NOMO-1 (cell line): ENCODE results near the gene HOXB7.

ENCODE experiments used
- DNase-seq, 2 experiments: peaks; one replicate each; lab custom pipeline; 2025; ENCODE audit not compliant: unreplicated experiment in 2 of 2; lab: John Stamatoyannopoulos, UW

HOXB7 gene

GRCh38 chr17:48624544-48625494 is 14.0 kb upstream of the HOXB7 start:
- no peak for DNase-seq

DNA sequence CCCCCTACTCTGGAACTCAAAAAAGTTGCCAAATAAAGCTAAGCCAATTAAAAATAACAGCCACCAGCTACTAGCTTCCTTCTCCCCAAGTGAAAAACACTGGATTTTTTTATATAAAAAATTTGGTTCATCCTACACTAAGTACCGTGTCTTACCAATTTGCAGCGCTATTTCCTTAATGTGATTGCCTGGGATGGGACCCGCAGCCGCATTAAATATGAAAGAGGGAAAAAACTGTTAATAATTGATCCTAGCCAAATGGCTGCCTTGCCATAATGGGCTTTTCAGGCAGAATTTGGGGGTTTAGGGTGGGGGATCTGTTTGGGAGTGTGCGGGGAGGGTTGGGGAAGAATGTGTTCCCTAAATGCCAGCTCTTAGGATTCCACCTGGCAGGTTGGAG is 13.3 kb upstream of the HOXB7 start:
- no peak for DNase-seq

DNA sequence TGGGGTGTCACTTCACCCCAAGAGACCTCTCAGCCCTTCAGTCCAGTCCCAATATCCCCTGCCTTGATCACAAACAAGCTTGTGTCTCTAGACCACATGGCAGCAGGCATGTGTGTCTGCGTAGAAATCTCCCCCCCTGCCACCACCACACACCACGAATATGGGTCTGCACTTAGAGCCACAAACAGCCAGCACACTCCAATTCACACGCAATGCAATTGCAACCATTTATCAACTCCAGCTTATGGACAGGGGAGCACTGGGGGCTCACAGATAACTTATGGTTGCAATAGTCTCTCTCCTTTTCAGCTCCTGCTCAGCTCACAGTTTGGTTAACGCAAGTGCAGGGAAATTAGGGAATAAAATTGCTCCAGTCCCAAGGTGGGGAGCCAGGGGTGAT is 12.8 kb upstream of the HOXB7 start:
- DNase-seq, result no peak

DNA sequence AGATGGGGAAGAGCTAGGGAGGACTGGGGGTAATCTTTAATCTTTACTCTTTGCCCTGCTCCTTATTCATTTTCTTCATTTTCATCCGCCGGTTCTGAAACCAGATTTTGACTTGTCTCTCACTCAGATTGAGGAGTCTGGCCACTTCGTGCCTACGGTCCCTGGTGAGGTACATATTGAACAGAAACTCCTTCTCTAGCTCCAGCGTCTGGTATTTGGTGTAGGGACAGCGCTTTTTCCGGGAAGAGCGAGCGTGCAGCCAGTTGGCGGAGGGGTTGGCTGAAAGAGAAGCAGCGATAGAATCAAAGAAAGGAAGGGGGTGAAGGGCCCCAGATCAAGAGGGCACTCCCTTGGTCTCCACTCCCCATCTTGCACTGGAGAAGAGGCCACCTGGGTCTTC is 12.0 kb upstream of the HOXB7 start:
- no peak for DNase-seq

GRCh38 chr17:48621410-48622392 is 10.9 kb upstream of the HOXB7 start:
- DNase-seq, result no peak

DNA sequence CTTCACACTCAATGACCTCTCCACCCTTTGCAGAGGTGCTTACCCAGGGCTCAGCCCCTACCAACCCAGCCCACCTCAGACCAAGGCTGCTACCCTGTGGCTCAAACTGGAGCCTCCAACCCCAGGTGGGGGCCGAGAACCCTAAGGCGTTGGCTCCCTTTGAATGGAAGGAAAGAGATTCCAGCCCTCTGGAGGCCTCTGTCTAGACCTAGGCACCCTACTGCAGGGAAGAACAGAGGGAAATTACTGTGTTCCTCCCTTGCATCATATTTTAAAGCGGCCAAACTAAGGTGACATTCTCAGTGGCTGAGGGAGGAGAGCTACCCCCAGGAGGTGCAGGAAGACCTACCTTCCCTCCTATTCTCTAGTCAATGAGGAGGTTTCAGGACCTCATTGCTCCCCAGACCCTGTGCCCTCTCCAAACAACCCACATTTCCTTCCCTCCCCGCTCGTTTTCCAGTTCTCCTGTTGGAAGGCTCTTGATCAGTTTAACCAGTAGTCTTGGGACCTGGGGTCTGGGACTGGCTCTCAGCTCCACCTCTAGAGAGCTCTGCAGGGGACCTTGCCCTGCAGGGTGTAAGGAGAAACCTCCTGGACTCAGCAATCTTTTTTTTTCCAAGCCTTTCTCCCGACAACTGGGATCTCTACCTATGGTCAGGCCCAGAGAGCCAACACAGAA is 9.8 kb upstream of the HOXB7 start:
- no peak for DNase-seq

GRCh38 chr17:48619826-48620449 is 9.1 kb upstream of the HOXB7 start:
- no peak for DNase-seq

- peak; percentile 51 to 68 for DNase-seq
These were observed 7.6 kb upstream of the HOXB7 start for GRCh38 chr17:48618256-48618896.

GRCh38 chr17:48617471-48618255 is 6.8 kb upstream of the HOXB7 start:
- no peak for DNase-seq

DNA sequence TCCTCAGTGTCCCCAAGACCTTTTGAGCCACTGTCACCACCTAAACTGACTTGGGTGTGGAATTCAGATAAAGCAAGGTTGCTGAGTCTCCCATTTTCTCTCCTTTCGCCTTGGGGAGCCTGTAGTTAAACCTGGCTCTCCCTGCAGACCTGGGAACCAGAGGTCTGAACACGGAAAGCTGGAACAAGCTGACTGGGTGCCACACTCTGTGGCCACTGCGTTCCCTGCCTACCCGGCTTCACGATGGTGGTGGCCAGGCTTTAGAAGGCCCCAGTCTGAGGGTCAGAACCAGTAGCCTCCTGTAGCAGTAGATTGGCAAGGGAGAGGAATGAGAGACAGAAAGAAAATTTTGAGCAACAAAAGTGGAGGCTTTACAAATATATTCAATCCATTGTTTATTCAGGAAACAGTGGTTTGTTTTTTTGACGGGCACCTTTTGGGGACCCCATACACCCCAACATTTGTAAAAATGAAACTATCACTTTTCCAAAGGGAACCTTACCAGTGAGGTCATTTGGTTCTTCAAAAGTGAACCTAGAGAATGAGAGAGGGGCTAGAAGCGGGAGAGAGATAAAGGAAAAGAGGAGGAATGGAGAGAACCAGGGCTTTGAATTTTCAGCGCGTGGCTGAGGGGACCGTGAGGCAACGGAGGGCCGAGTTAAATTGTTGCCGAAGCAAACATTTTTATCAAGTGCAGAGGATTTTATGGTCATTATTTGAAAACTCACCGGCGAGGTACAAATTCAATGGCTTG is 6.1 kb upstream of the HOXB7 start:
- DNase-seq, result no peak

- DNase-seq, result no peak
These were observed 5.3 kb upstream of the HOXB7 start for GRCh38 chr17:48615963-48616716.

DNA sequence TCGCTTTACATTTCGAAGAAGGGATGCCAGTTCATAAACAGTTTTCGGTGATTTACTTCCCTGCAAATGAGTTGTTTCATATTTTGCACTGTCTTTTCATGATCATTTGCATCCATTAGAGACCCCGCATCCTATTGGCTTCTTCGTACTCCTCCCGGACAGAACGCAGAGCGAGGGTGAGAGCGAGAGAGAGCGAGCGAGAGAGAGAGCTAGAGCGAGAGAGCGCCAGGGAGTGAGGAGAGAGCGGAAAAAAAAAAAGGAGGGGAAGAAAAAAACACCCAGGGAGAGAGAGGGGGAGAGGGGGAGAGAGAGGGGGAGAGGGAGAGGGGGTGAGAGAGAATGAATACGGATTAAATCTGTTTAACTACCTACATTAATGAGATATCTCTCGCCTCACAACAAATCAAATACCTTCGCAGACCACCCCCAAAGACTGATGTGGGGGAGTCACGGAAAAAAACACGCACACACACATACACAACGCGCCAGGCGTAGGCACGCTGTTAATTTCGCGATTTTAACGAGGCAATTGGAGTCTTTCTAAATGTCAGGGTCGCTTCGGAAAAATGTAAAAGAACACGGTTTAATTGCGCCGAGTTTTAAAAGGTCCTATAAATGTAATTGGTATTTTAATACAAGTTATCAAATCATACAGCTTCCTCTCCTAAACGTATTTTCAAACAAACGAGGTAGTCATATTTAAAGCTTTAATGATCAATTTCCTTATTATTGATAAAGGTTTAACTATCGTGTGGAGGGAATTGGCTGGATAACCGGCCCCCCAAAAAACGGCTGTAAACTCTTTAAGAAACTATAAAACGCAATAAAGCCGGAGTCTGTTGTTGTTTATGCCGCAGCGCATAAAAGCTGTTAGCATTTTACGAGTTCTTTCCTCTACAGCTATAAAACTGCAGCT is 4.5 kb upstream of the HOXB7 start, which contains the start of gene HOXB8:
TSS of gene HOXB8 (minus strand) at position 246 of the 916 bp plus-strand sequence. CDS start 588 bp downstream, outside the sequence.
- DNase-seq, result no peak

- DNase-seq, result no peak
These were observed 3.3 kb upstream of the HOXB7 start for GRCh38 chr17:48613862-48614694.

DNA sequence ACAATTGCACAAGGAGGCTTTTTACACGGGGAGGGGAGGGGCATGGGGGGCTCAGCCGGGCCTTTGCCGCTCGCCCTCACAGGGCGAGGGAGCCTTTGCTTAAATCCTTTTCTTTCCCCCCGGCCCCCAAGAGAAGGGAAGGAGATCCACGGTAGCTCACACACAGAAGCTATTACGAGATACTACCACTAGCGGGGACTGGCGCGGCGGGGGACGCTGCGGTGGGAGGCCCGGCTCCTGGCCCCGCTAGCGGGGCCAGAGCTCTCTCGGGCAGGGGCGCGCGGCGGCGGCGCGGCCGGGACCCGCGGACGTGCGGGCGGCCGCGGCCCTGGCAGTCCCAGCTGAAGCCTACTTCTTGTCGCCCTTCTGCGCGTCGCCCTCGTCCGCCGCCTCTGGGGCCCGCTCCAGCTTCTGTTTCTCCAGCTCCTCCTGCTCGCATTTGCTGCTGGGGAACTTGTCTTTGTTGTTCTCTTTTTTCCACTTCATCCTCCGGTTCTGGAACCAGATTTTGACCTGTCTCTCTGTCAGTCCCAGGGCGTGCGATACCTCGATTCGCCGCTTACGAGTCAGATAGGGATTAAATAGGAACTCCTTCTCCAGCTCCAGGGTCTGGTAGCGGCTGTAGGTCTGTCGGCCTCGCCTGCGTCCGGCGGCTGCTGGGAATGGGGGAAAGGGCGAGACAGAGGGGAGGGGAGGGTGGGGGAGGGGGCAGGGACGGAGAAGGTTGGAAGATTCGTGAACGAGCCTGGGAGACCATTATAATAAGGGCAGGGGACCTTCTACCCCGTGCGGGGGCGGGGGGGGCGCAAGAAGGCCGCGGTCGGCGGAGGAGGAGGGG is 2.3 kb upstream of the HOXB7 start:
- DNase-seq, result peak; percentile 43 to 45

GRCh38 chr17:48612456-48612853 is 1.6 kb upstream of the HOXB7 start:
- no peak for DNase-seq
